Parathyroid adenoma (tissue), 2 donors: ENCODE data around the gene GDF15.

Experiments
- H2AFZ ChIP-seq: fragments of 300-600 bp; sonication (generic); one replicate; pipeline ENCODE4 v1.7.0; 2017; ENCODE audit warnings: antibody characterized with exemption, mild to moderate bottlenecking
- H3K27ac ChIP-seq: fragments of 300-600 bp; sonication (generic); one replicate; pipeline ENCODE4 v1.7.0; 2017
- H3K27me3 ChIP-seq: fragments of 300-600 bp; sonication (generic); one replicate; pipeline ENCODE4 v1.7.0; 2017; ENCODE audit warnings: low read length; ENCODE audit not compliant: control insufficient read depth, insufficient read depth
- H3K36me3 ChIP-seq: fragments of 300-600 bp; sonication (generic); one replicate; pipeline ENCODE4 v1.7.0; 2017; ENCODE audit warnings: low read length; ENCODE audit not compliant: control insufficient read depth, insufficient read depth
- H3K4me1 ChIP-seq: fragments of 300-600 bp; sonication (generic); one replicate; pipeline ENCODE4 v1.7.0; 2017; ENCODE audit warnings: control low read depth
- H3K4me2 ChIP-seq: fragments of 300-600 bp; sonication (generic); one replicate; pipeline ENCODE4 v1.7.0; 2017; ENCODE audit warnings: low read length
- H3K4me3 ChIP-seq: fragments of 300-600 bp; sonication (generic); one replicate; pipeline ENCODE4 v1.7.0; 2017; ENCODE audit warnings: low read depth, low read length
- H3K79me2 ChIP-seq: fragments of 300-600 bp; sonication (generic); one replicate; pipeline ENCODE4 v1.7.0; 2017; ENCODE audit warnings: control low read depth
- H3K9ac ChIP-seq: fragments of 300-600 bp; sonication (generic); one replicate; pipeline ENCODE4 v1.7.0; 2017; ENCODE audit warnings: mild to moderate bottlenecking
- H3K9me3 ChIP-seq: fragments of 300-600 bp; sonication (generic); one replicate; pipeline ENCODE4 v1.7.0; 2017; ENCODE audit warnings: low read length; ENCODE audit not compliant: control insufficient read depth
- CTCF ChIP-seq: fragments of 300-600 bp; sonication (generic); IDR thresholded peaks from one replicate; pipeline ENCODE4 v1.7.0; 2017; ENCODE audit warnings: antibody characterized with exemption, mild to moderate bottlenecking
- donor health status: primary hyperparathyroidism.

The GDF15 gene

GRCh38 chr19:18415178-18415867 is 29.4 kb downstream of the GDF15 start:
- no peak overlapping the region for H3K4me2 ChIP-seq
- H3K9me3 ChIP-seq, result no peaks in the 10 kb centered on the region
- no peak overlapping the region for H3K4me3 ChIP-seq
- H3K27ac ChIP-seq, result peak overlapping the region; percentile 88
- TF ChIP-seq CTCF, result no peak
- H2AFZ ChIP-seq, result no peak overlapping the region
- H3K9ac ChIP-seq, result no peak overlapping the region
- H3K4me1 ChIP-seq, result peaks cover 20% of the 10 kb centered on the region
- H3K79me2 ChIP-seq, result no peaks in the 10 kb centered on the region
- no peaks in the 10 kb centered on the region for H3K27me3 ChIP-seq
- no peaks in the 10 kb centered on the region for H3K36me3 ChIP-seq

DNA sequence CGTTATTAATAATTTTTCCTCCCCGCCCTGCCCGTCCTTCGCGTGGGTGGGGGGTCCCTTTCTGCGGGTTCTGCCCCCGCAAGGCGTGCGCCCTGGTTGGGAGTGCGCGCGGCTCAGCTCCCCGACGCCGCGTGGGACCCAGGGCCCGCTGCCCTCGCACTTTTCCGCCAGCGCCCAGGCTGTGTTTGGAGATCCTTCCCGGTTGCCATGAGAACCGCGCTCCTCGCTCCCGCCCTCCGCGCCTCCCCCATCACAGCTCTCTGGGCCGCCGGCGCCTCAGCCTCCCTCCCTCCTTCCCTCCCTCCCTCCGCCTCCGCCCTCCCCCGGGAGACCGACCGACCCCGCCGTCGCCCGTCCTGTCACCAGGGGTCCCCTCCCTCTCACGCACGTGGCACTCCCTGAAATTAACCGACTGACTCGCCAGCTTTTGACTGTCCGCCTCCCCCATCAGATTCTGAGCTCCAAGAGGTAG is 30.9 kb downstream of the GDF15 start:
- no peak for TF ChIP-seq CTCF
- peak overlapping the region; percentile 88 for H3K27ac ChIP-seq
- peak overlapping the region; percentile 90 for H3K4me2 ChIP-seq
- peaks cover 20% of the 10 kb centered on the region for H3K4me1 ChIP-seq
- no peaks in the 10 kb centered on the region for H3K79me2 ChIP-seq
- no peaks in the 10 kb centered on the region for H3K36me3 ChIP-seq
- H3K4me3 ChIP-seq, result peak overlapping the region; percentile 63
- H2AFZ ChIP-seq, result peak overlapping the region; percentile 93
- no peak overlapping the region for H3K9ac ChIP-seq
- no peaks in the 10 kb centered on the region for H3K9me3 ChIP-seq
- no peaks in the 10 kb centered on the region for H3K27me3 ChIP-seq

DNA sequence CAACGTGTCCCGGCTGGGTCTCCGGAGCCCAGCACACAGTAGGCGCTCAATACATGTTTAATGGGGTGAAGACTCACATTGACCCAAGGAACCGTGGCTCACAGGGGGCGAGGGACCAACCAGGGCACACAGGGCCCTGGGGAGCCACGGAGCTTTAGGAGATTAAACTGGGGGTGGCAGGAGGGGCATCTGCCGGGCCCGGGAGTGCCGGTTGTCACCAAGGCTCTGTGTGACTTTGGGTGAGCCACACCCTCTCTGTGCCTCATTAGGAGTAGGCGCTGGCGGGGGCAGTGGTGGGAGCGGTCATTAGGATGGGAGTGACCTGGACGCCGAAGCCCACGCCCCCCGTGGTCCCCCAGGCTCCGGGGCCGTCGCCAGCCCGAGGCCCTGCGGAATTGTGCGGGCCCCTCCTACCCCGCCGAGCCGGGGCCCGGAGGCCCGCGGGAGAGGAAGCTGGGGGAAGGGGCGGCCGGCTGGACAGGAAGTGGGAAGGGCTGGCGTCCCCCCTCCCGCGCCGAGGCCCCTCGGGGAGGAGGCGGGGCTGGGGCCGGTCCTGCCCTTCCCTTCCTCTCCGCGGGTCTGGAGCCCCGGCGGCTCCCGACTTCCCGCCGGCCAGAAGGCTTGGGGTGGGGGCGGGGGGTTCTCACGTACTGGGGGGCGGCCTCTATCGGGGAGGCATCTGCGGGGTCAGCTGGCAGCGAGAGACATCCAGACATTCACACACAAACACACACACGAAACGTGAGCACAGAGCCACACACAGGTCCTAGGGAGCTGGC is 31.5 kb downstream of the GDF15 start:
- peaks cover 20% of the 10 kb centered on the region for H3K4me1 ChIP-seq
- TF ChIP-seq CTCF, result no peak
- no peaks in the 10 kb centered on the region for H3K9me3 ChIP-seq
- H3K79me2 ChIP-seq, result no peaks in the 10 kb centered on the region
- H3K36me3 ChIP-seq, result no peaks in the 10 kb centered on the region
- H3K27ac ChIP-seq, result peak overlapping the region; percentile 88
- H3K27me3 ChIP-seq, result no peaks in the 10 kb centered on the region
- peak overlapping the region; percentile 90 for H3K4me2 ChIP-seq
- peak overlapping the region; percentile 93 for H2AFZ ChIP-seq
- H3K9ac ChIP-seq, result no peak overlapping the region
- peak overlapping the region; percentile 63 for H3K4me3 ChIP-seq

- Histone ChIP-seq H3K9ac (no peak overlapping the region), H3K4me3 (peak overlapping the region; percentile 63), H3K36me3 (no peaks in the 10 kb centered on the region), H2AFZ (peak overlapping the region; percentile 93), H3K27me3 (no peaks in the 10 kb centered on the region), H3K27ac (peak overlapping the region; percentile 88), H3K79me2 (no peaks in the 10 kb centered on the region), H3K4me1 (peaks cover 20% of the 10 kb centered on the region), H3K4me2 (peak overlapping the region; percentile 90), H3K9me3 (no peaks in the 10 kb centered on the region)
- TF ChIP-seq CTCF, result no peak
These were observed 32.1 kb downstream of the GDF15 start for GRCh38 chr19:18418029-18418482.
